ENCODE results near the gene MYO16. TPM values are rescaled to one million over a fixed set of nuclear protein-coding genes. Genes with fewer than 3 reads are reported as not detected.

Gene MYO16
- polyA plus RNA-seq, 2 of the 4 experiments (the other 2 are of a cell fraction), result 0.03 to 0.06 TPM

- Histone ChIP-seq H3K9me3 (no peaks in the 10 kb centered on the region), H3K4me2 (no peak overlapping the region), H3K4me3 (no peak overlapping the region), H3K27ac (no peak overlapping the region), H3K4me1 (no peaks in the 10 kb centered on the region)
- FAIRE-seq (no peak), DNase-seq (ENCODE audit: low read depth in 1 of 2, low spot score in 1 of 2) (no peak), ATAC-seq (no peak)
- TF ChIP-seq FOSB (CRISPR knock-in tag; IDR thresholded peaks at IDR 0.05) (no peak), HMGXB4 (CRISPR knock-in tag; IDR thresholded peaks at IDR 0.05; ENCODE audit: borderline replicate concordance) (no peak), BCL3 (IDR thresholded peaks at IDR 0.05) (no peak), KDM1A (IDR thresholded peaks at IDR 0.05; ENCODE audit: low read depth) (no peak), NR3C1 (IDR thresholded peaks at IDR 0.05) (no peak), POLR2A (IDR thresholded peaks at IDR 0.05; ENCODE audit: low read length) (no peak), USF2 (IDR thresholded peaks at IDR 0.05) (no peak), ZNF302 (CRISPR knock-in tag; IDR thresholded peaks at IDR 0.05) (no peak), RNF2 (IDR thresholded peaks at IDR 0.05; ENCODE audit: borderline replicate concordance, low read depth) (no peak), ATOH8 (CRISPR knock-in tag; IDR thresholded peaks at IDR 0.05; ENCODE audit: low read depth) (no peak), ZC3H11A (IDR thresholded peaks at IDR 0.05) (no peak), HEYL (CRISPR knock-in tag; IDR thresholded peaks at IDR 0.05) (no peak), RARB (CRISPR knock-in tag; IDR thresholded peaks at IDR 0.05) (no peak), TFCP2L1 (CRISPR knock-in tag; IDR thresholded peaks at IDR 0.05) (no peak)
- ChIA-PET CTCF (no interaction called here), POLR2A (no interaction called here)
- WGBS (ENCODE audit: missing lambda C conversion rate), result 75% methylated on average over 1 of the region's 2 CpGs
Measured at GRCh38 chr13:109166804-109167203, 537.4 kb downstream of the MYO16 start.

GRCh38 chr13:109172136-109172535 is 542.7 kb downstream of the MYO16 start:
- no peaks in the 10 kb centered on the region for H3K4me1 ChIP-seq
- FAIRE-seq (no peak), DNase-seq (ENCODE audit: low read depth in 1 of 2, low spot score in 1 of 2) (no peak), ATAC-seq (no peak)
- POLR2A ChIA-PET, result no interaction called here
- no peak overlapping the region for H3K4me3 ChIP-seq
- H3K4me2 ChIP-seq, result no peak overlapping the region
- 53% methylated on average over 2 of the region's 2 CpGs for WGBS (ENCODE audit: missing lambda C conversion rate)
- TF ChIP-seq JUN (IDR thresholded peaks at IDR 0.05), result no peak
- TF ChIP-seq HEYL (CRISPR knock-in tag; IDR thresholded peaks at IDR 0.05), result no peak
- no peak for TF ChIP-seq KDM1A (IDR thresholded peaks at IDR 0.05; ENCODE audit: low read depth)
- no peak for TF ChIP-seq ZC3H11A (IDR thresholded peaks at IDR 0.05)
- TF ChIP-seq ELK1 (IDR thresholded peaks at IDR 0.05; ENCODE audit: low read depth, low read length), result no peak
- TF ChIP-seq RNF2 (IDR thresholded peaks at IDR 0.05; ENCODE audit: borderline replicate concordance, low read depth), result no peak
- no peak for TF ChIP-seq CTCF (IDR thresholded peaks at IDR 0.05)
- TF ChIP-seq JUNB (IDR thresholded peaks at IDR 0.05), result no peak
- TF ChIP-seq MYC (IDR thresholded peaks at IDR 0.05; ENCODE audit: borderline replicate concordance, low read length), result no peak
- no peak for TF ChIP-seq FOSL2 (IDR thresholded peaks at IDR 0.05)
- TF ChIP-seq FOSL2 (CRISPR knock-in tag; IDR thresholded peaks at IDR 0.05), result no peak
- no peak for TF ChIP-seq NPAS2 (CRISPR knock-in tag; IDR thresholded peaks at IDR 0.05; ENCODE audit: borderline replicate concordance)
- TF ChIP-seq CEBPB (IDR thresholded peaks at IDR 0.05), result no peak
- TF ChIP-seq EHF (CRISPR knock-in tag; IDR thresholded peaks at IDR 0.05), result no peak
- no peak for TF ChIP-seq RCOR1 (IDR thresholded peaks at IDR 0.05; ENCODE audit: low read depth, low read length)
- no peak for TF ChIP-seq CBX2 (IDR thresholded peaks at IDR 0.05; ENCODE audit: borderline replicate concordance, low read depth)
- TF ChIP-seq POLR2A (IDR thresholded peaks at IDR 0.05; ENCODE audit: low read length), result no peak
- TF ChIP-seq HDAC2 (IDR thresholded peaks at IDR 0.05), result no peak
- TF ChIP-seq ZFP36 (IDR thresholded peaks at IDR 0.05; ENCODE audit: borderline replicate concordance, partially characterized antibody), result no peak
- no peak for TF ChIP-seq BCL3 (IDR thresholded peaks at IDR 0.05)
- no peak for TF ChIP-seq EHMT2 (IDR thresholded peaks at IDR 0.05; ENCODE audit: low read depth)
- no peaks in the 10 kb centered on the region for H3K9me3 ChIP-seq
- CTCF ChIA-PET, result no interaction called here
- H3K27ac ChIP-seq, result no peak overlapping the region
